Type B pancreatic cell (in vitro differentiated cells): Measurements from ENCODE around the gene HLF. TPM values are rescaled to one million over a fixed set of nuclear protein-coding genes. Genes with fewer than 3 reads are reported as not detected.

Source experiments
- DNase-seq: peaks from one replicate; pipeline ENCODE4 v3.0.0; 2021; ENCODE audit warnings: mixed read lengths; ENCODE audit not compliant: unreplicated experiment; ENCODE audit errors: extremely low spot score
- H3K27ac Mint-ChIP-seq: 2 replicates; pipeline ENCODE4 v1.8.0; 2021; ENCODE audit warnings: mild to moderate bottlenecking, mixed read lengths
- H3K27me3 Mint-ChIP-seq: 2 replicates; pipeline ENCODE4 v1.8.0; 2021; ENCODE audit warnings: mixed read lengths
- H3K36me3 Mint-ChIP-seq: 2 replicates; pipeline ENCODE4 v1.8.0; 2021; ENCODE audit warnings: mixed read lengths
- H3K4me1 Mint-ChIP-seq: one replicate; pipeline ENCODE4 v1.8.0; 2021; ENCODE audit warnings: mixed read lengths; ENCODE audit not compliant: unreplicated experiment
- H3K4me3 Mint-ChIP-seq: 2 replicates; pipeline ENCODE4 v1.8.0; 2021; ENCODE audit warnings: mild to moderate bottlenecking, mixed read lengths
- H3K9me3 Mint-ChIP-seq: 2 replicates; pipeline ENCODE4 v1.8.0; 2021; ENCODE audit warnings: mixed read lengths
- CTCF ChIP-seq: fragments of 200-600 bp; sonication (generic); conservative IDR thresholded peaks from 2 replicates; pipeline ENCODE4 v1.5.0; 2021; ENCODE audit warnings: antibody characterized with exemption, mild to moderate bottlenecking
- total RNA-seq: library from RNA; stranded (reverse); gene quantifications from 2 replicates; pipeline ENCODE4 v1.2.1, GENCODE V29; 2021; ENCODE audit warnings: low replicate concordance

HLF gene
- total RNA-seq, 1 donor from 2014 or later = 2.6 TPM

DNA sequence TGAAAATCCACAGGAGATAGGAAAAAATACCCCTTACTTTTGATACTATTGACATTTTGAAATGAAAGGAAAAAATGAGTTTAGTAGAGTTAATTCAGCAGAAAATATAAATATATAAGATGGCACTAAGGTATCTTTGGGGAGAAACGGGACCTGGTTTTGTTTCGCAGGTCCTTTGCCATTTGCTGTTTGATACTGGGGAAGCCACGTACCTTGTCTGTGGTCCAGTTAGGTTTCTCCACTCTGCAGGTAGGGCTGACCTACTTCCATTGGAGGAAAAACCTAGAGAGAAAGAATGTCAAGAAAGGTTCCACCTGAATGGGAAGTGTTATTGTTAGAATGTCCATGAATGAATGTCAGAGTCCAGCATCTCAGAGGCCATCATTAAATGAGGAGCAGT lies 48.1 kb downstream of the HLF start:
- H3K9me3 Mint-ChIP-seq = peaks cover 6% of the 10 kb centered on the region
- no peaks in the 10 kb centered on the region for H3K27me3 Mint-ChIP-seq
- TF ChIP-seq CTCF = no peak
- no peak overlapping the region for H3K4me3 Mint-ChIP-seq
- DNase-seq = no peak
- H3K27ac Mint-ChIP-seq = no peak overlapping the region
- H3K4me1 Mint-ChIP-seq = no peaks in the 10 kb centered on the region
- H3K36me3 Mint-ChIP-seq = no peaks in the 10 kb centered on the region

DNA sequence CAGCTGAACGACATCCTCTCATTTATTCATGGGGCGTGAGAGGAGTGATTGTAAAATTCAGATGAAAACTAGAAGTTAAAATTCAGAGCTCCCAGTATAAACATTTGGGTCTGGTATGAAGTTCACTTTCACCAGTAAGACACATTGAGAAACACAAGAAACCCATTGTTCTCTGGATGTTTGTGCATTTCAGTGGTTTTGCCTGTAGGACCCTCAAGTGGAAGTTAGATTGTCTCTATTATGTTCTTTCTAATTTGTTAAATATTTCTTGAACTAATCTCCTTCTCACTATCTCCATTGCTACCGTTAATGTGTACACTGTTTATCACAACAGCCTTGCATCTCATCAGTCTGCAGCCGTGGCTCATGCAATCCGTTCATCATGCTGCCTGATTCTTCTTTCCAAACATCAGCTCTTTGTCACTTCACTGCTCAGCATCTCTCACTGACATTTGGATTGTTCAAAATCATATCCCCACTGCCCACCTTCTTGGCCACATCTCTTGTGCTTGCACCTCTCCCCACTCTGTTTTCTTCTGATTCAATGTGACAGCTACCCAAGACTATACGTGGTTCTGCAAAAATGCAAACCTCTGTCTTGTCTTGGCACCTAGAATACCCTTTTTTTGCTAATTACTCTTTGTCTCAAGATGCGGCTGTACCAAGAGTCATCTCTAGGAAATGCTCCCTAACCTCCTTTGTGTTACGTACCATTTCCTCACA lies 49.5 kb downstream of the HLF start:
- H3K27me3 Mint-ChIP-seq = no peaks in the 10 kb centered on the region
- peaks cover 10% of the 10 kb centered on the region for H3K9me3 Mint-ChIP-seq
- no peaks in the 10 kb centered on the region for H3K4me1 Mint-ChIP-seq
- no peaks in the 10 kb centered on the region for H3K36me3 Mint-ChIP-seq
- TF ChIP-seq CTCF = no peak
- H3K4me3 Mint-ChIP-seq = no peak overlapping the region
- no peak overlapping the region for H3K27ac Mint-ChIP-seq
- no peak for DNase-seq

DNA sequence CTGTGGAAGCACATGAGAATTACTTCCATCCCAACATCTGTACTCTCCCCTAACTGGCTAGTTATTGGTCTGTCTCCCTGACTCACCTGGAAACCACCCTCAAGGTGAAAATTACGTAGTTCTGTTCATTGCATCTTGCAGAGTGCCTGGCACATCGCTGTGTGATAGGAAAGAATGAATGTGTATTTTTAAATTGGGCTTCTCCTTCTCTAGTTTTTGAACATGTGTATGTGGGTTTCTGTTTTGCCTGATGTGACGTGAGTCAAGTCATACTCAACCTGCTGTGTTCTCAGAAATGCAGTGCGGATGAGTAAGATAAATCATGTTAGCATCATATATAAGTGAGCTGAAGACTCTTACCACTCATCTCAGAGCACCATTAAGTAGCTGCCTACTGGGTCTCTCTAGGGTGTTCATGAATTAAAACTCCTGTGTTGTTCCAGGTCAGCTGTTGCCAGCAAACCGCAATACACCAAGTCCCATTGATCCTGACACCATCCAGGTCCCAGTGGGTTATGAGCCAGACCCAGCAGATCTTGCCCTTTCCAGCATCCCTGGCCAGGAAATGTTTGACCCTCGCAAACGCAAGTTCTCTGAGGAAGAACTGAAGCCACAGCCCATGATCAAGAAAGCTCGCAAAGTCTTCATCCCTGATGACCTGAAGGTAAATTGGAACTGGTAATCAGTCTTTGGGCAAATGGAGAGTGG lies 50.2 kb downstream of the HLF start:
- no peak overlapping the region for H3K4me3 Mint-ChIP-seq
- no peaks in the 10 kb centered on the region for H3K27me3 Mint-ChIP-seq
- H3K9me3 Mint-ChIP-seq = peaks cover 10% of the 10 kb centered on the region
- H3K27ac Mint-ChIP-seq = no peak overlapping the region
- no peak for TF ChIP-seq CTCF
- no peak for DNase-seq
- H3K4me1 Mint-ChIP-seq = no peaks in the 10 kb centered on the region
- H3K36me3 Mint-ChIP-seq = no peaks in the 10 kb centered on the region

DNA sequence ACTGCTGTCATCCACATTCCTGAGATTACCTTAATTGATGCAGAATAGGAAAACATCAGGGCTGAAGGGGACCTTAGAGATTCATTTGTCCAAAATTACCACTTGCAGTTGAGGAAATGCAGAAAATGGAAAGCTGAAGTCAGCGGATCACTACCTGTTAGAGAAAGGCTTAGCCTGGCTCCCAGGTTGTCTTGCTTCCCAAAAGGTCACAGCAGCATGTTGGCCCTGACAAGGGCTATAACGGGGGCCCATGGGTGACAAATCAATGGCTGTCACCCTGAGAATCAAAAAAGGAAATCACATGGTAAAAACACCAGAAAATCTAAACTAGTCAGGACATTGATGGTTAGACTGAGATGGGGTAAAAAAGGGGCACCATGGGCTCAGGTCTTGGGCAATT lies 51.7 kb downstream of the HLF start:
- H3K27me3 Mint-ChIP-seq = no peaks in the 10 kb centered on the region
- H3K27ac Mint-ChIP-seq = no peak overlapping the region
- H3K4me1 Mint-ChIP-seq = no peaks in the 10 kb centered on the region
- no peak for TF ChIP-seq CTCF
- H3K9me3 Mint-ChIP-seq = peaks cover 10% of the 10 kb centered on the region
- H3K36me3 Mint-ChIP-seq = no peaks in the 10 kb centered on the region
- no peak for DNase-seq
- H3K4me3 Mint-ChIP-seq = peak overlapping the region; percentile 3

DNA sequence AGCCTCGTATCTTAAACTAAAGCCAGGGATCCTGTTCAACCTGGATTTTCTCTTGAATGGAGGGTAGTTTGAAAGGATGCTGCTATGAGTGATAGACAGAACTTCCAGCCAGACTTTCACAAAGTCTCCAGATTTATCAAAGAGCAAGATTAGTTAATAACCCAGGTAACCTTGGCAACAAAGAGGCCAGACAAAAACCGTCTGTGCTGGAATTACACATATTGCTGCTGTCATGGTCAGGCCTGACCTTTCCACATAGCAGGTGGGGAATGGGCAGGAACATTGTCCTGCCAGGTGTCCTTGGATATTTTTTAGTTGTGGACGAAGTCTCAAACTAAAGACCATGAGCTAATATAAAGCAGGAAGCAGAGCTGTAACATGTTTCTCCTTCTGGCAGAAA lies 52.5 kb downstream of the HLF start:
- no peaks in the 10 kb centered on the region for H3K36me3 Mint-ChIP-seq
- no peak for TF ChIP-seq CTCF
- no peak for DNase-seq
- H3K4me3 Mint-ChIP-seq = no peak overlapping the region
- H3K9me3 Mint-ChIP-seq = peaks cover 10% of the 10 kb centered on the region
- no peak overlapping the region for H3K27ac Mint-ChIP-seq
- no peaks in the 10 kb centered on the region for H3K27me3 Mint-ChIP-seq
- H3K4me1 Mint-ChIP-seq = no peaks in the 10 kb centered on the region
